ENCODE results near the gene PRKCZ.

DNA sequence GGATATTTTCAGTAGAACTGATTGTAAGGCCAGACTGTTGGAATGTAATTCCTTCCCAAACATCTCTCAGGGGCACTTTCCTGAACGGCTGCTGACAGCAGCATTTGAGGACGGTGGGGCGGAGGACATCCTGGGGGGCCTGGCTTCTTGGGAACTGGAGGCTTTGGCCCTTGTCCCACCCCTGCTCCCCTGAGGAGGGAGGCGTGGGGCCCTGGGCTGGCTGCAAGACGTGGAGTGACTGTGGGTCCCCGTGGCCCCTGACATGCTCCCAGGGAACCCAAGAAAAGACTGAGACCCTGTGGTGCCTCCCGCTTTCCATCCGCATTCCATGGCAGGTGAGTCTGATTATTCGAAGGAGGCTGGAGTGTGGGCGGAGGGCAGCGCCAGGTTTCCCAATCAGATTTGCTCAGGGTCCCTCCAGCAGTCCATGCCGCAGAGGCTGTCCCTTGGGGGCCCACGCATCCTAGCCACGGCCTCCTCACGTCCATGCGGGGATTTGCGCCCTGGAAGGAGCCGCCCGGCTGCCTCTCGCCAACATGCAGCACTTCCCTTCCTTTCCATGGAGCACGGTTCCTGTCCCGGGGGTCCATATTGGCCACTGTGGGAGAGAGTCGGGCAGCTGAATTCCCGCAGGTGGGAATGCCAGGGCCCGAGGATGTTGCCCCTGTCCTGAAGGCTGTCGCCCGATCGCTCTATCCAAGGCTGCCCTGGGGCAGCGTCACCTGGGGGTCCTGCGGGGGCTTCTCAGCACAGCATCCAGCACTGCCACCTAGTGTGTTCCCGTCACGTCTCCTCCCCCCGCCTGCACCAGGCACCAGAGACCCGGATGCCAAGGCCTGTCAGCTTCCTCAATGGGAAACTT lies 75.4 kb downstream of the PRKCZ start:
- TF ChIP-seq, protein P1, sequence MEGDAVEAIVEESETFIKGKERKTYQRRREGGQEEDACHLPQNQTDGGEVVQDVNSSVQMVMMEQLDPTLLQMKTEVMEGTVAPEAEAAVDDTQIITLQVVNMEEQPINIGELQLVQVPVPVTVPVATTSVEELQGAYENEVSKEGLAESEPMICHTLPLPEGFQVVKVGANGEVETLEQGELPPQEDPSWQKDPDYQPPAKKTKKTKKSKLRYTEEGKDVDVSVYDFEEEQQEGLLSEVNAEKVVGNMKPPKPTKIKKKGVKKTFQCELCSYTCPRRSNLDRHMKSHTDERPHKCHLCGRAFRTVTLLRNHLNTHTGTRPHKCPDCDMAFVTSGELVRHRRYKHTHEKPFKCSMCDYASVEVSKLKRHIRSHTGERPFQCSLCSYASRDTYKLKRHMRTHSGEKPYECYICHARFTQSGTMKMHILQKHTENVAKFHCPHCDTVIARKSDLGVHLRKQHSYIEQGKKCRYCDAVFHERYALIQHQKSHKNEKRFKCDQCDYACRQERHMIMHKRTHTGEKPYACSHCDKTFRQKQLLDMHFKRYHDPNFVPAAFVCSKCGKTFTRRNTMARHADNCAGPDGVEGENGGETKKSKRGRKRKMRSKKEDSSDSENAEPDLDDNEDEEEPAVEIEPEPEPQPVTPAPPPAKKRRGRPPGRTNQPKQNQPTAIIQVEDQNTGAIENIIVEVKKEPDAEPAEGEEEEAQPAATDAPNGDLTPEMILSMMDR (IDR thresholded peaks at IDR 0.05): no peak
- TF ChIP-seq ZFX (IDR thresholded peaks at IDR 0.05; ENCODE audit: borderline replicate concordance): no peak
